Fibroblast of lung (primary cell): ENCODE results near the gene SFXN3. TPM values are rescaled to one million over a fixed set of nuclear protein-coding genes. Genes with fewer than 3 reads are reported as not detected.
A peak's percentile ranks its signal among the peaks of the same experiment; 100 is the strongest.

Experiments
- DNase-seq, 2 donors: peaks; one replicate each; pipeline versions ENCODE4 v3.0.0 to v3.0.0-alpha.2; 2010; ENCODE audit warnings: low read depth in 2 of 2
- H2AFZ ChIP-seq: 2 replicates; pipeline ENCODE4 v1.5.1; 2012; ENCODE audit warnings: low read length, control low read depth, inconsistent platforms
- H3K27ac ChIP-seq: 2 replicates; pipeline ENCODE4 v1.5.1; 2011; ENCODE audit warnings: low read length, control low read depth; ENCODE audit not compliant: insufficient read depth
- H3K27me3 ChIP-seq: 2 replicates; pipeline ENCODE4 v1.5.1; 2011; ENCODE audit warnings: mild to moderate bottlenecking, low read length; ENCODE audit not compliant: control insufficient read depth, insufficient read depth
- H3K36me3 ChIP-seq: 2 replicates; pipeline ENCODE4 v1.5.1; 2011; ENCODE audit warnings: low read length; ENCODE audit not compliant: control insufficient read depth, insufficient read depth
- H3K4me1 ChIP-seq: 2 replicates; pipeline ENCODE4 v1.5.1; 2011; ENCODE audit warnings: low read length; ENCODE audit not compliant: control insufficient read depth, insufficient read depth; ENCODE audit errors: extremely low read depth
- H3K4me2 ChIP-seq: 2 replicates; pipeline ENCODE4 v1.5.1; 2011; ENCODE audit warnings: low read length, control low read depth; ENCODE audit not compliant: insufficient read depth; ENCODE audit errors: extremely low read depth
- H3K4me3 ChIP-seq, 4 experiments: fragments of 200-600 bp in 1 of 4; sonication (generic) in 1 of 4; replicated peaks in 1 of 4; 2 replicates each; pipeline ENCODE4 v1.5.1; 2011 to 2016; ENCODE audit warnings: low read length in 4 of 4, low read depth in 3 of 4, mild to moderate bottlenecking in 3 of 4, control low read depth in 2 of 4, inconsistent platforms in 1 of 4, mixed read lengths in 1 of 4; ENCODE audit not compliant: insufficient read depth in 1 of 4; ENCODE audit errors: control extremely low read depth in 1 of 4
- H3K79me2 ChIP-seq: 2 replicates; pipeline ENCODE4 v1.5.1; 2012; ENCODE audit warnings: mild to moderate bottlenecking, low read length, inconsistent platforms; ENCODE audit not compliant: control insufficient read depth, insufficient read depth
- H3K9ac ChIP-seq: 2 replicates; pipeline ENCODE4 v1.5.1; 2011; ENCODE audit warnings: mild to moderate bottlenecking, low read length, control low read depth; ENCODE audit not compliant: insufficient read depth
- H3K9me3 ChIP-seq: 2 replicates; pipeline ENCODE4 v1.5.1; 2012; ENCODE audit warnings: low read depth, low read length; ENCODE audit not compliant: control insufficient read depth, insufficient read depth
- H4K20me1 ChIP-seq: 2 replicates; pipeline ENCODE4 v1.5.1; 2011; ENCODE audit warnings: low read length; ENCODE audit not compliant: control insufficient read depth, insufficient read depth; ENCODE audit errors: extremely low read depth
- CTCF ChIP-seq, 2 donors: IDR thresholded peaks in 1 of 2; conservative IDR thresholded peaks in 1 of 2; 1 replicate in 1 of 2; 2 replicates in 1 of 2; pipeline ENCODE4 v1.5.1; 2011 to 2012; ENCODE audit warnings: low read length in 2 of 2, control low read depth in 1 of 2, inconsistent platforms in 1 of 2, low read depth in 1 of 2, mild to moderate bottlenecking in 1 of 2
- EZH2 ChIP-seq: IDR thresholded peaks from 2 replicates; pipeline ENCODE4 v1.5.1; 2012; ENCODE audit warnings: low read length, control low read depth, mild to moderate bottlenecking; ENCODE audit errors: missing control alignments
- polyA plus RNA-seq, 2 donors: library from polyadenylated mRNA; depleted of rRNA in 1 of 2; stranded (reverse) in 1 of 2; unstranded in 1 of 2; fragments of >200 nt; gene quantifications; 2 replicates each; pipeline ENCODE4 v1.2.1, GENCODE V29; 2011 to 2012; ENCODE audit warnings: missing spikeins in 1 of 2
- total RNA-seq: library from RNA; depleted of rRNA; stranded (reverse); fragments of >200 nt; gene quantifications from 2 replicates; pipeline ENCODE4 v1.2.1, GENCODE V29; 2014

The SFXN3 gene
- total and polyA plus RNA-seq, 2 donors (not counting 1 experiment from before 2014, with no cell fraction given) = 55.0 to 79.3 TPM

GRCh38 chr10:101011517-101012423 is 19.3 kb upstream of the SFXN3 start:
- DNase-seq = no peak

GRCh38 chr10:101012525-101013364 is 18.3 kb upstream of the SFXN3 start:
- Histone ChIP-seq H3K27me3 (no peaks in the 10 kb centered on the region), H3K4me1 (peaks cover 25% of the 10 kb centered on the region), H4K20me1 (no peaks in the 10 kb centered on the region), H3K9me3 (no peaks in the 10 kb centered on the region), H3K79me2 (no peaks in the 10 kb centered on the region), H3K4me2 (no peak overlapping the region), H3K27ac (peak overlapping the region; percentile 46), H2AFZ (no peak overlapping the region), H3K36me3 (peaks cover 4% of the 10 kb centered on the region), H3K4me3 (no peak overlapping the region), H3K9ac (no peak overlapping the region)
- peak; percentile 91 to 93 for DNase-seq
- peak; percentile 75 for TF ChIP-seq CTCF (conservative IDR thresholded peaks at IDR 0.05 in 1 of 2, IDR thresholded peaks at IDR 0.05 in 1 of 2; ENCODE audit: low read depth in 1 of 2, low read length in 2 of 2)
- TF ChIP-seq EZH2 = no peak

More at GRCh38 chr10:101011517-101012423, 19.3 kb upstream of the SFXN3 start:
- TF ChIP-seq CTCF (conservative IDR thresholded peaks at IDR 0.05 in 1 of 2, IDR thresholded peaks at IDR 0.05 in 1 of 2; ENCODE audit: low read depth in 1 of 2, low read length in 2 of 2) (peak; percentile 40 to 52), EZH2 (no peak)
- no peaks in the 10 kb centered on the region for H4K20me1 ChIP-seq
- H3K9me3 ChIP-seq = no peaks in the 10 kb centered on the region
- no peaks in the 10 kb centered on the region for H3K79me2 ChIP-seq
- no peak overlapping the region for H3K9ac ChIP-seq
- no peak overlapping the region for H3K4me2 ChIP-seq
- H3K27me3 ChIP-seq = no peaks in the 10 kb centered on the region
- peaks cover 32% of the 10 kb centered on the region for H3K4me1 ChIP-seq
- peaks cover 9% of the 10 kb centered on the region for H3K36me3 ChIP-seq
- no peak overlapping the region for H2AFZ ChIP-seq
- H3K27ac ChIP-seq = no peak overlapping the region
- no peak overlapping the region for H3K4me3 ChIP-seq

- Histone ChIP-seq H3K9ac (no peak overlapping the region), H3K4me1 (peaks cover 22% of the 10 kb centered on the region), H3K79me2 (no peaks in the 10 kb centered on the region), H3K36me3 (no peaks in the 10 kb centered on the region), H3K9me3 (no peaks in the 10 kb centered on the region), H3K4me2 (no peak overlapping the region), H3K27ac (peak overlapping the region; percentile 46), H4K20me1 (no peaks in the 10 kb centered on the region), H3K4me3 (no peak overlapping the region), H3K27me3 (no peaks in the 10 kb centered on the region), H2AFZ (no peak overlapping the region)
- no peak for DNase-seq
- no peak for TF ChIP-seq EZH2
- TF ChIP-seq CTCF (conservative IDR thresholded peaks at IDR 0.05 in 1 of 2, IDR thresholded peaks at IDR 0.05 in 1 of 2; ENCODE audit: low read depth in 1 of 2, low read length in 2 of 2) = no peak
Measured at GRCh38 chr10:101013365-101013825, 17.6 kb upstream of the SFXN3 start.
